ENCODE data around the gene HCAR3.

DNA sequence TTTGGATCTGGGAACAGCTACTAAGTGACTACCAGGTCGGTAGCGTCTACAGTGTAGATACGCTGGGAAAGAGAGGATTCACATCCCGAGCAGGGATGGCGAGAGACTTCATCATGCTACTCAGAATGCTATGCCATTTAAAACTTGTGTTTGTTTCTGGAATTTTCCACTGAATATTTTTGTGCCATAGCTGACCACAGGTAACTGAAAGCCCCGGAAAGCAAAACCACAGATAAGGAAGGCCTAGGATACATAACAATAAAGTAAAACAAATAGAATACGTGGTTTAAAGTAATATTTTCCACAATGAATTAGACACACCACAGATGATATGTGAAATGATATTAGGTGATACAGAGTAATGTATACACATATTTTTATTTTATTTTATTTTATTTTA, 22.0 kb upstream of the HCAR3 start:
- TF ChIP-seq, protein P1, sequence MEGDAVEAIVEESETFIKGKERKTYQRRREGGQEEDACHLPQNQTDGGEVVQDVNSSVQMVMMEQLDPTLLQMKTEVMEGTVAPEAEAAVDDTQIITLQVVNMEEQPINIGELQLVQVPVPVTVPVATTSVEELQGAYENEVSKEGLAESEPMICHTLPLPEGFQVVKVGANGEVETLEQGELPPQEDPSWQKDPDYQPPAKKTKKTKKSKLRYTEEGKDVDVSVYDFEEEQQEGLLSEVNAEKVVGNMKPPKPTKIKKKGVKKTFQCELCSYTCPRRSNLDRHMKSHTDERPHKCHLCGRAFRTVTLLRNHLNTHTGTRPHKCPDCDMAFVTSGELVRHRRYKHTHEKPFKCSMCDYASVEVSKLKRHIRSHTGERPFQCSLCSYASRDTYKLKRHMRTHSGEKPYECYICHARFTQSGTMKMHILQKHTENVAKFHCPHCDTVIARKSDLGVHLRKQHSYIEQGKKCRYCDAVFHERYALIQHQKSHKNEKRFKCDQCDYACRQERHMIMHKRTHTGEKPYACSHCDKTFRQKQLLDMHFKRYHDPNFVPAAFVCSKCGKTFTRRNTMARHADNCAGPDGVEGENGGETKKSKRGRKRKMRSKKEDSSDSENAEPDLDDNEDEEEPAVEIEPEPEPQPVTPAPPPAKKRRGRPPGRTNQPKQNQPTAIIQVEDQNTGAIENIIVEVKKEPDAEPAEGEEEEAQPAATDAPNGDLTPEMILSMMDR (IDR thresholded peaks at IDR 0.05) = no peak
- TF ChIP-seq POLR2A (IDR thresholded peaks at IDR 0.05) = no peak
